ENCODE data around the gene ZFC3H1.
"Not testable (repeated sequence)": the region's sequence is repeated elsewhere in the genome, so short reads cannot be mapped to it uniquely, and the experiment has no call there.

The ZFC3H1 gene

GRCh38 chr12:71576496-71576895 lies 87.2 kb downstream of the ZFC3H1 start:
- no peak for DNase-seq

DNA sequence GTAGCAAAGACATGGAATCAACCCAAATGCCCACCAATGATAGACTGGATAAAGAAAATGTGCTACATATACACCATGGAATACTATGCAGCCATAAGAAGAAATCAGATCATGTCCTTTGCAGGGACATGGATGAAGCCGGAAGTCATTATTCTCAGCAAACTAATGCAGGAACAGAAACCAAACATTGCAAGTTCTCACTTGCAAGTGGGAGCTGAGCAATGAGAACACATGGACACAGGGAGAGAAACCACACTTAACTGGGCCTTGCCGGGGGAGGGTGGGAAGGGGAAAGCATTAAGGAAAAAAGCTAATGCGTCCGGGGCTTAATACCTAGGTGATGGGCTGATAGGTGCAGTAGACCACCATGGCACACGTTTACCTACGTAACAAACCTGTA lies 93.8 kb downstream of the ZFC3H1 start:
- not testable (repeated sequence) for DNase-seq

GRCh38 chr12:71567537-71567936 lies 96.1 kb downstream of the ZFC3H1 start:
- DNase-seq: no peak

DNA sequence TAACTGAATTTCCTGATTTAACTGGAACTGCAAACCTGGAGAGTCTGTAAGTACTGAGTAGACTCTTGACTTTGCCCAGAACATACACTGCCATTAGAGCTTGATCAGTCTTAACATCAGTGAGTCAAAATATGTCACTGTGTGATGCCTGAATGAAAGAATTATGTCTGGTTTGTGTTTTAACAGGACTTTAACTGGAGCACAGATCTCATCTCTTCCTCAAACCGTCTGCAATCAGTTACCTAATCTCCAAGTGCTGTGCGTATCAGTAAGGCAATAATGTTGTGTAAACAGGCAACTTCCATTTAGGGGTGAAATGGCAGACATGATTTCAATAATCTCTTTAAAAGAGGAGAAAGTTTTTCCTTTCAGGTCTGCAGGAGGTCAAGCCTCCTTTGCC lies 97.0 kb downstream of the ZFC3H1 start:
- no peak for DNase-seq

- no peak for DNase-seq
Measured at GRCh38 chr12:71565535-71565934, 98.1 kb downstream of the ZFC3H1 start.

GRCh38 chr12:71562676-71563595 lies 100.7 kb downstream of the ZFC3H1 start:
- no peak for DNase-seq

Measured in SIG-M5 (cell line).